ENCODE measurements around the gene HOXD3.

DNA sequence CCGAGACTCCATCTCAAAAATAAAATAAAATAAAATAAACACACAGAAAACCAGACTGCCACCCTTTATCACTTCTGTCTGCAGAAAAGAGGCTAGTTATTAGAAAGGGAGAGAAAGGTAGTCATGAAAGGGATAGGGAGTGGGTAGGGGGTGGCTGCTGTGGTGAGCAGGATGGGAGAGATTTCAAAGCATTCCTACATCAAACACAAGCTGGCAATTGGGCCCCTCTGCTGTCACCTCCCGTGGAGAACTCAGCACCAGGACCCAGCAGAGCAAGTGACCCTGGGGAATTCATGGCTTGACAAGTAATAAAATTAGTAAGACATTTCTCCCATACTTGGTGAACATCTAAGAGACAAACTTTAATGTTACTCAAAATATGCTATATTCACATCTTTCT lies 27.6 kb downstream of the HOXD3 start:
- TF ChIP-seq, protein P1, sequence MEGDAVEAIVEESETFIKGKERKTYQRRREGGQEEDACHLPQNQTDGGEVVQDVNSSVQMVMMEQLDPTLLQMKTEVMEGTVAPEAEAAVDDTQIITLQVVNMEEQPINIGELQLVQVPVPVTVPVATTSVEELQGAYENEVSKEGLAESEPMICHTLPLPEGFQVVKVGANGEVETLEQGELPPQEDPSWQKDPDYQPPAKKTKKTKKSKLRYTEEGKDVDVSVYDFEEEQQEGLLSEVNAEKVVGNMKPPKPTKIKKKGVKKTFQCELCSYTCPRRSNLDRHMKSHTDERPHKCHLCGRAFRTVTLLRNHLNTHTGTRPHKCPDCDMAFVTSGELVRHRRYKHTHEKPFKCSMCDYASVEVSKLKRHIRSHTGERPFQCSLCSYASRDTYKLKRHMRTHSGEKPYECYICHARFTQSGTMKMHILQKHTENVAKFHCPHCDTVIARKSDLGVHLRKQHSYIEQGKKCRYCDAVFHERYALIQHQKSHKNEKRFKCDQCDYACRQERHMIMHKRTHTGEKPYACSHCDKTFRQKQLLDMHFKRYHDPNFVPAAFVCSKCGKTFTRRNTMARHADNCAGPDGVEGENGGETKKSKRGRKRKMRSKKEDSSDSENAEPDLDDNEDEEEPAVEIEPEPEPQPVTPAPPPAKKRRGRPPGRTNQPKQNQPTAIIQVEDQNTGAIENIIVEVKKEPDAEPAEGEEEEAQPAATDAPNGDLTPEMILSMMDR (IDR thresholded peaks at IDR 0.05) = no peak
- TF ChIP-seq POLR2A (IDR thresholded peaks at IDR 0.05) = no peak
- TF ChIP-seq EP300 (IDR thresholded peaks at IDR 0.05) = no peak
